SK-N-SH treated with all-trans-retinoic acid at 6 μM for 48 hours (cell line): Measurements from ENCODE around the gene IL36A.

Source experiments
- ATAC-seq: fragments of 200-7000 bp; cut with Tn5 transposase; 3 replicates; pipeline ENCODE4 v1.9.1; 2020; ENCODE audit warnings: mild to moderate bottlenecking, moderate library complexity
- ARNTL ChIP-seq: fragments of 450-650 bp; formaldehyde crosslinking; IDR thresholded peaks from 2 replicates; pipeline ENCODE4 v1.5.0; 2020; ENCODE audit warnings: low read depth, mild to moderate bottlenecking, moderate library complexity, borderline replicate concordance
- BACH2 ChIP-seq: fragments of 250-450 bp; sonication (Bioruptor Pico); IDR thresholded peaks from 2 replicates; pipeline ENCODE4 v1.9.0; 2021; ENCODE audit warnings: mild to moderate bottlenecking, borderline replicate concordance
- CREB5 ChIP-seq: fragments of 250-450 bp; sonication (Bioruptor Pico); IDR thresholded peaks from 2 replicates; pipeline ENCODE4 v1.5.1; 2020; ENCODE audit warnings: low read depth, mild to moderate bottlenecking, moderate library complexity
- CSDC2 ChIP-seq: fragments of 250-450 bp; sonication (Bioruptor Pico); IDR thresholded peaks from 2 replicates; pipeline ENCODE4 v1.5.0; 2020; ENCODE audit warnings: mild to moderate bottlenecking, moderate library complexity
- CSRNP3 ChIP-seq: fragments of 250-450 bp; sonication (Bioruptor Pico); IDR thresholded peaks from 2 replicates; pipeline ENCODE4 v1.5.1; 2021; ENCODE audit warnings: mild to moderate bottlenecking, moderate library complexity
- ESRRG ChIP-seq: fragments of 250-450 bp; sonication (Bioruptor Pico); IDR thresholded peaks from 2 replicates; pipeline ENCODE4 v1.6.1; 2021; ENCODE audit warnings: mild to moderate bottlenecking
- GLIS3 ChIP-seq: fragments of 250-450 bp; sonication (Bioruptor Pico); IDR thresholded peaks from 2 replicates; pipeline ENCODE4 v1.5.0; 2020; ENCODE audit warnings: mild to moderate bottlenecking, moderate library complexity
- ISL1 ChIP-seq: fragments of 250-450 bp; sonication (Bioruptor Pico); IDR thresholded peaks from 2 replicates; pipeline ENCODE4 v2.1.2; 2022; ENCODE audit warnings: mild to moderate bottlenecking, moderate library complexity
- OSR1 ChIP-seq: fragments of 250-450 bp; sonication (Bioruptor Pico); IDR thresholded peaks from 2 replicates; pipeline ENCODE4 v1.8.0; 2022; ENCODE audit warnings: moderate library complexity, mild to moderate bottlenecking, inconsistent platforms
- PPARA ChIP-seq: fragments of 250-450 bp; sonication (Bioruptor Pico); IDR thresholded peaks from 2 replicates; pipeline ENCODE4 v1.5.0; 2020; ENCODE audit warnings: mild to moderate bottlenecking, borderline replicate concordance
- RARB ChIP-seq: fragments of 250-450 bp; sonication (Bioruptor Pico); IDR thresholded peaks from 2 replicates; pipeline ENCODE4 v1.8.0; 2021; ENCODE audit warnings: mild to moderate bottlenecking, moderate library complexity
- SNAI2 ChIP-seq: fragments of 250-450 bp; sonication (Bioruptor Pico); IDR thresholded peaks from 2 replicates; pipeline ENCODE4 v1.5.0; 2020; ENCODE audit warnings: mild to moderate bottlenecking, moderate library complexity
- TCF4 ChIP-seq: fragments of 250-450 bp; sonication (Bioruptor Pico); IDR thresholded peaks from 2 replicates; pipeline ENCODE4 v1.8.0; 2021; ENCODE audit warnings: mild to moderate bottlenecking, moderate library complexity, borderline replicate concordance
- TOX ChIP-seq: fragments of 250-450 bp; sonication (Bioruptor Pico); IDR thresholded peaks from 2 replicates; pipeline ENCODE4 v1.8.0; 2021; ENCODE audit warnings: mild to moderate bottlenecking, moderate library complexity, borderline replicate concordance
- TSHZ2 ChIP-seq: fragments of 250-450 bp; sonication (Bioruptor Pico); IDR thresholded peaks from 2 replicates; pipeline ENCODE4 v1.5.0; 2020; ENCODE audit warnings: mild to moderate bottlenecking, moderate library complexity
- ZC3H10 ChIP-seq: fragments of 250-450 bp; sonication (Bioruptor Pico); IDR thresholded peaks from 2 replicates; pipeline ENCODE4 v1.5.1; 2021; ENCODE audit warnings: mild to moderate bottlenecking, moderate library complexity
- ZFP3 ChIP-seq: fragments of 250-450 bp; sonication (Bioruptor Pico); IDR thresholded peaks from 2 replicates; pipeline ENCODE4 v1.5.0; 2020; ENCODE audit warnings: mild to moderate bottlenecking, moderate library complexity
- ZFP30 ChIP-seq: fragments of 450-650 bp; formaldehyde crosslinking; IDR thresholded peaks from 2 replicates; pipeline ENCODE4 v1.5.0; 2022; ENCODE audit warnings: mild to moderate bottlenecking, moderate library complexity
- ZNF565 ChIP-seq: fragments of 450-650 bp; formaldehyde crosslinking; conservative IDR thresholded peaks from 2 replicates; pipeline ENCODE4 v1.5.0; 2020; ENCODE audit warnings: low read depth, mild to moderate bottlenecking, moderate library complexity
- ZNF70 ChIP-seq: fragments of 450-650 bp; formaldehyde crosslinking; IDR thresholded peaks from 2 replicates; pipeline ENCODE4 v1.5.0; 2020; ENCODE audit warnings: mild to moderate bottlenecking, moderate library complexity
- ZNF8 ChIP-seq: fragments of 450-650 bp; formaldehyde crosslinking; IDR thresholded peaks from 2 replicates; pipeline ENCODE4 v1.5.0; 2020; ENCODE audit warnings: mild to moderate bottlenecking, moderate library complexity
- TF ChIP-seq, protein P1 (sequence below): fragments of 250-450 bp; sonication (Bioruptor Pico); IDR thresholded peaks from 2 replicates; pipeline ENCODE4 v1.8.0; 2020; ENCODE audit warnings: mild to moderate bottlenecking, moderate library complexity, borderline replicate concordance
- TF ChIP-seq, protein P2 (sequence below): fragments of 250-450 bp; sonication (Bioruptor Pico); IDR thresholded peaks from 2 replicates; pipeline ENCODE4 v1.8.0; 2021; ENCODE audit warnings: low read depth, mild to moderate bottlenecking, moderate library complexity, borderline replicate concordance

Gene IL36A

GRCh38 chr2:112973156-112973555 is 32.1 kb upstream of the IL36A start:
- TF ChIP-seq GLIS3 (CRISPR knock-in tag) (no peak), ZNF8 (CRISPR knock-in tag) (no peak), CSDC2 (CRISPR knock-in tag) (no peak), ZC3H10 (CRISPR knock-in tag) (no peak), PPARA (CRISPR knock-in tag) (no peak), RARB (no peak), TCF4 (CRISPR knock-in tag) (no peak)
- ATAC-seq, result no peak

GRCh38 chr2:112977559-112978056 is 27.7 kb upstream of the IL36A start, which contains the start of gene IL36G:
Gene IL36G, plus strand, starts transcription at chr2:112978006. Its CDS starts 633 bp downstream, at chr2:112978639.
- no peak for TF ChIP-seq CSRNP3
- TF ChIP-seq TOX (CRISPR knock-in tag), result no peak
- TF ChIP-seq ARNTL (CRISPR knock-in tag), result no peak
- no peak for TF ChIP-seq TCF4 (CRISPR knock-in tag)
- no peak for TF ChIP-seq CSDC2 (CRISPR knock-in tag)
- no peak for TF ChIP-seq BACH2
- no peak for TF ChIP-seq ZFP30 (CRISPR knock-in tag)
- ATAC-seq, result no peak

DNA sequence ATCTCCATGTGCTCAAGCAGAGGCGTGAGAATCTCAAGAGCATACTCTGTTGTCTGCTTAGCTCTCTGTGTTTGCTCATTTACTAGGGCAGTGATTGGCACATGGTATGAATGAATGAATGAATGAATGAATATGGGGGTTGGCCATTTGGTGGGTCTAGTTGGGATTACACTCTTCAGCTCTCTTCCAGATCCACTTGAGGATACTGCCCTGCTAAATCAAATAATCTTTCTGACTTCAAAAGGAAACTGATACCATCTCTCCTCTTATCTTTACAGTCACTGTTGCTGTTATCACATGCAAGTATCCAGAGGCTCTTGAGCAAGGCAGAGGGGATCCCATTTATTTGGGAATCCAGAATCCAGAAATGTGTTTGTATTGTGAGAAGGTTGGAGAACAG is 25.5 kb upstream of the IL36A start:
- TF ChIP-seq ZNF565 (CRISPR knock-in tag) (no peak), ISL1 (CRISPR knock-in tag) (no peak), ZC3H10 (CRISPR knock-in tag) (no peak), ZNF70 (CRISPR knock-in tag) (no peak), BACH2 (no peak), TOX (CRISPR knock-in tag) (no peak), TCF4 (CRISPR knock-in tag) (no peak), PPARA (CRISPR knock-in tag) (no peak), ESRRG (no peak), GLIS3 (CRISPR knock-in tag) (no peak), ZNF8 (CRISPR knock-in tag) (no peak)
- TF ChIP-seq, protein P1, sequence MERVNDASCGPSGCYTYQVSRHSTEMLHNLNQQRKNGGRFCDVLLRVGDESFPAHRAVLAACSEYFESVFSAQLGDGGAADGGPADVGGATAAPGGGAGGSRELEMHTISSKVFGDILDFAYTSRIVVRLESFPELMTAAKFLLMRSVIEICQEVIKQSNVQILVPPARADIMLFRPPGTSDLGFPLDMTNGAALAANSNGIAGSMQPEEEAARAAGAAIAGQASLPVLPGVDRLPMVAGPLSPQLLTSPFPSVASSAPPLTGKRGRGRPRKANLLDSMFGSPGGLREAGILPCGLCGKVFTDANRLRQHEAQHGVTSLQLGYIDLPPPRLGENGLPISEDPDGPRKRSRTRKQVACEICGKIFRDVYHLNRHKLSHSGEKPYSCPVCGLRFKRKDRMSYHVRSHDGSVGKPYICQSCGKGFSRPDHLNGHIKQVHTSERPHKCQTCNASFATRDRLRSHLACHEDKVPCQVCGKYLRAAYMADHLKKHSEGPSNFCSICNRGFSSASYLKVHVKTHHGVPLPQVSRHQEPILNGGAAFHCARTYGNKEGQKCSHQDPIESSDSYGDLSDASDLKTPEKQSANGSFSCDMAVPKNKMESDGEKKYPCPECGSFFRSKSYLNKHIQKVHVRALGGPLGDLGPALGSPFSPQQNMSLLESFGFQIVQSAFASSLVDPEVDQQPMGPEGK (CRISPR knock-in tag), result no peak
- TF ChIP-seq, protein P2, sequence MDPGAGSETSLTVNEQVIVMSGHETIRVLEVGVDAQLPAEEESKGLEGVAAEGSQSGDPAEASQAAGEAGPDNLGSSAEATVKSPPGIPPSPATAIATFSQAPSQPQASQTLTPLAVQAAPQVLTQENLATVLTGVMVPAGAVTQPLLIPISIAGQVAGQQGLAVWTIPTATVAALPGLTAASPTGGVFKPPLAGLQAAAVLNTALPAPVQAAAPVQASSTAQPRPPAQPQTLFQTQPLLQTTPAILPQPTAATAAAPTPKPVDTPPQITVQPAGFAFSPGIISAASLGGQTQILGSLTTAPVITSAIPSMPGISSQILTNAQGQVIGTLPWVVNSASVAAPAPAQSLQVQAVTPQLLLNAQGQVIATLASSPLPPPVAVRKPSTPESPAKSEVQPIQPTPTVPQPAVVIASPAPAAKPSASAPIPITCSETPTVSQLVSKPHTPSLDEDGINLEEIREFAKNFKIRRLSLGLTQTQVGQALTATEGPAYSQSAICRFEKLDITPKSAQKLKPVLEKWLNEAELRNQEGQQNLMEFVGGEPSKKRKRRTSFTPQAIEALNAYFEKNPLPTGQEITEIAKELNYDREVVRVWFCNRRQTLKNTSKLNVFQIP (CRISPR knock-in tag), result no peak
- ATAC-seq, result no peak

DNA sequence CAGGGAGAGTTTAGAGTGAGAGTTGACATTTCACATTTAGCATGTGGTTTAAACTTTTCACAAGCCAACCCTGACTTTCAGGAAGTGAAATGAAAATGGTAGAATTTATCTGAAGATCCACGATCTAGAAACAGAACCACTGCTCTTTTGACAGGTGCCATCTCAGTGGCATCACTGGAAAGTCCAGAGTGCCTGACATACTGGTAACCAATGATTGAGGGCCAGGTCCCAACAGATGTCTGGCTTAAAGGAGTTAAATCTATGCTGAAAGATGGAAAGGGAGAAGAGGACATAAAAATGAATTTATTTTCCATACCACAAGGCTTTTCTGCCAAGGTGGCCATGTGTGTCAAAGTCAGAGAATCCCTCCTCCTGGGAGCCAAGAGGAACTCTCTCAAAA is 24.7 kb upstream of the IL36A start:
- no peak for ATAC-seq
- TF ChIP-seq GLIS3 (CRISPR knock-in tag), result no peak
- no peak for TF ChIP-seq TSHZ2 (CRISPR knock-in tag)
- TF ChIP-seq CREB5 (CRISPR knock-in tag), result no peak
- TF ChIP-seq CSDC2 (CRISPR knock-in tag), result no peak
- no peak for TF ChIP-seq OSR1 (CRISPR knock-in tag)
- TF ChIP-seq TCF4 (CRISPR knock-in tag), result no peak
- no peak for TF ChIP-seq ZC3H10 (CRISPR knock-in tag)
- TF ChIP-seq BACH2, result no peak
- no peak for TF ChIP-seq ZFP3 (CRISPR knock-in tag)
- TF ChIP-seq, protein P1 (CRISPR knock-in tag), result no peak
- no peak for TF ChIP-seq CSRNP3
- no peak for TF ChIP-seq TOX (CRISPR knock-in tag)
- TF ChIP-seq SNAI2 (CRISPR knock-in tag), result no peak
- no peak for TF ChIP-seq ZFP30 (CRISPR knock-in tag)
- TF ChIP-seq ZNF565 (CRISPR knock-in tag), result no peak
